ENCODE measurements around the gene ITPRID1. TPM values are rescaled to one million over a fixed set of nuclear protein-coding genes. Genes with fewer than 3 reads are reported as not detected.
"Not testable (repeated sequence)": the region's sequence is repeated elsewhere in the genome, so short reads cannot be mapped to it uniquely, and the experiment has no call there.

The ITPRID1 gene
- total RNA-seq, 1 experiment from 2014 or later, result not detected

DNA sequence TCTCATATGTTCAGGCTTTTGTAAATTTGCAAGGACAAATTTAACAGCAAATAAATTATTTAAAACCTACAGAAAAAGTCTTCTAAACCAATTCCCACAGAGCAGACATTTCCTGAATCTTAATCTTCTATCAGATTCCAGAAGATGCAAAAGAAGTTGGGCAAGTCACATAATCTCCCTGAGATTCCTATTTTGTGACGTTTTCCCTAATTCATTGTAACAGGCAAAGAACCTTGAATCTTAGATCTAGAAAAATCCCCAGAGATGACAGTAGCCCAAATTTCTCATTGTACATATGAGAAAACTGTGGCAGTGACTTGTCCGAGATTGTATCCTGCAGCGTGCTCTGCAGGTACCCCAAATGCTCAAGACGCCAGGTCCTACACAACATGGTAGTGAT, 4.9 kb downstream of the ITPRID1 start:
- H3K9me3 Mint-ChIP-seq (ENCODE audit: unreplicated experiment), result peaks cover 6% of the 10 kb centered on the region
- H3K27me3 Mint-ChIP-seq (ENCODE audit: insufficient read depth, unreplicated experiment), result no peaks in the 10 kb centered on the region
- no peak overlapping the region for H3K4me3 Mint-ChIP-seq (ENCODE audit: unreplicated experiment)
- no TSS peak for BruUV-seq (replicated peaks)
- CTCF ChIA-PET, result no interaction called here
- no peaks in the 10 kb centered on the region for H3K36me3 Mint-ChIP-seq (ENCODE audit: insufficient read depth, unreplicated experiment)
- intact Hi-C loops (cut with micrococcal nuclease), result no loop called here
- DNase-seq (ENCODE audit: unreplicated experiment), result no peak
- H3K4me1 Mint-ChIP-seq (ENCODE audit: insufficient read depth, unreplicated experiment), result no peaks in the 10 kb centered on the region
- TF ChIP-seq, protein P1, sequence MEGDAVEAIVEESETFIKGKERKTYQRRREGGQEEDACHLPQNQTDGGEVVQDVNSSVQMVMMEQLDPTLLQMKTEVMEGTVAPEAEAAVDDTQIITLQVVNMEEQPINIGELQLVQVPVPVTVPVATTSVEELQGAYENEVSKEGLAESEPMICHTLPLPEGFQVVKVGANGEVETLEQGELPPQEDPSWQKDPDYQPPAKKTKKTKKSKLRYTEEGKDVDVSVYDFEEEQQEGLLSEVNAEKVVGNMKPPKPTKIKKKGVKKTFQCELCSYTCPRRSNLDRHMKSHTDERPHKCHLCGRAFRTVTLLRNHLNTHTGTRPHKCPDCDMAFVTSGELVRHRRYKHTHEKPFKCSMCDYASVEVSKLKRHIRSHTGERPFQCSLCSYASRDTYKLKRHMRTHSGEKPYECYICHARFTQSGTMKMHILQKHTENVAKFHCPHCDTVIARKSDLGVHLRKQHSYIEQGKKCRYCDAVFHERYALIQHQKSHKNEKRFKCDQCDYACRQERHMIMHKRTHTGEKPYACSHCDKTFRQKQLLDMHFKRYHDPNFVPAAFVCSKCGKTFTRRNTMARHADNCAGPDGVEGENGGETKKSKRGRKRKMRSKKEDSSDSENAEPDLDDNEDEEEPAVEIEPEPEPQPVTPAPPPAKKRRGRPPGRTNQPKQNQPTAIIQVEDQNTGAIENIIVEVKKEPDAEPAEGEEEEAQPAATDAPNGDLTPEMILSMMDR (IDR thresholded peaks at IDR 0.05; ENCODE audit: unreplicated experiment), result no peak
- no peak overlapping the region for H3K27ac Mint-ChIP-seq (ENCODE audit: low read depth, unreplicated experiment)
- POLR2A ChIA-PET, result no interaction called here

DNA sequence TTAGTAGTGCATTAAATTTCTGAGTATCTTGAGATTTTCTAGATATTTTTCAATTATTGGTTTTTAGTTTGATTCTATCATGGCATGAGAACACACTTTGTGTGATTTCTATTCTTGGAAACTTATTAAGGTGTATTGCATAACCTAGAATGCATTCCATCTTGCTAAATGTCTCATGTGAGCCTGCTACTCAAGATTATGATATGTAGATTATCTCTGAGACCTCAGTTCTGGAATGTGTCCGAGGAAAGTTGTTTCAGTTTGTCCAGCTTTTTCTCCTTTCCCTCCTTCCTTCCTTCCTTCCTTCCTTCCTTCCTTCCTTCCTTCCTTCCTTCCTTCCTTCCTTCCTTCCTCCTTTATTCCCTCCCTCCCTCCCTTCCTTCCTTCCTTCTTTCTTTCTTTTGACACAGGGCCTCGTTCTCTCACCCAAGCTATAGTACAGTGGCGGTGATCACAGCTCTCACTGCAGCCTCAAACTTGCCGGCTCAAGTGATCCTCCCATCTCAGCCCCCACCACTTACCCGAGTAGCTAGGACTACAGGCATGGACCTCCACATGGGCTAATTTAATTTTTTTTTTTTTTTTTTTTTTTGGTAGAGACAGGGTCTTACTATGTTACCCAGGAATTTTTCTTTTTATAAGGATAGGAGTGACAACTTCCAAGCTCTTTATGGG, 7.6 kb downstream of the ITPRID1 start:
- TF ChIP-seq, protein P1 (IDR thresholded peaks at IDR 0.05; ENCODE audit: unreplicated experiment), result no peak
- no peak for DNase-seq (ENCODE audit: unreplicated experiment)
- Mint-ChIP-seq H3K27me3 (ENCODE audit: insufficient read depth, unreplicated experiment) (no peaks in the 10 kb centered on the region), H3K4me3 (ENCODE audit: unreplicated experiment) (no peak overlapping the region), H3K4me1 (ENCODE audit: insufficient read depth, unreplicated experiment) (no peaks in the 10 kb centered on the region), H3K9me3 (ENCODE audit: unreplicated experiment) (peaks cover 6% of the 10 kb centered on the region), H3K27ac (ENCODE audit: low read depth, unreplicated experiment) (no peak overlapping the region), H3K36me3 (ENCODE audit: insufficient read depth, unreplicated experiment) (no peaks in the 10 kb centered on the region)
- intact Hi-C loops (cut with micrococcal nuclease), result no loop called here
- CTCF ChIA-PET, result no interaction called here
- POLR2A ChIA-PET, result no interaction called here
- no TSS peak for BruUV-seq (replicated peaks)

DNA sequence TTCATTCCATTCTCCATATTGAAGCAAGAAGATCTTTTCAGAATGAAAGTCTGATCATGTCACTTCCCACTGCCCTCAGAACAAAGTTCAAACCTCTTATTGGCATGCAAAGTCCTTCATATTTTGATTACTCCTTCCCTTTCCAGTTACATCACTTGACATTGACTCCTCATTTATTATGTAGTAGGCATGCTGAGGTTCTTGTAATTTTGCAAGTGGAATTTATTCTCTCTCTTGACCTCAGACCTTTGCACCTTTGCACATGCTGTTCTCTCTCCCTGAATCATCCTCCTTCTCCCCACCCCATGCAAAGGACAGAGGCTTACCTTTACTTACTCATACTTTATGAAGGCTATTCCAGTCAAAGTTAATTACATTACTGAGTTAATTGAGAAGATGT, 13.0 kb downstream of the ITPRID1 start:
- POLR2A ChIA-PET, result no interaction called here
- no peak for DNase-seq (ENCODE audit: unreplicated experiment)

DNA sequence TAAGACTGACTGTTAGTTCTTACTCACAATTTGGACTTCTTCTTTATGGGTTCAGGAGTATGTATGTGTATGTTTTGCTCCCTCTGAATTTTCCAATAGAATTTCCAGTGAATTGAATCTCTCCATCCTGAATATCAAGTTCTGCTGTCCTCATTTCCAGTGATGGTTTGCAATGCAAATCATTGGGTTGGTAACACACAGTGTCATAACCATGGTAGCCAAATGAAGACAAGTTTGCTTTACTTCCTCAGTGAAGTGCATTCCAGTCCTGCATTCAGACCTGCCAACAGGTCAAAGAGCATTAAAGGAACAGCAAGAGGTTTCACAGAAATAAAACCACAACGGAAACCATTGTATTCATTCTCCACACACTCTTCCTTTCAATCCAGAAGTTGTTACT, 15.2 kb downstream of the ITPRID1 start:
- H3K4me1 Mint-ChIP-seq (ENCODE audit: insufficient read depth, unreplicated experiment), result no peaks in the 10 kb centered on the region

More for the DNA sequence above, 13.0 kb downstream of the ITPRID1 start:
- H3K27ac Mint-ChIP-seq (ENCODE audit: low read depth, unreplicated experiment), result no peak overlapping the region
- no TSS peak for BruUV-seq (replicated peaks)
- CTCF ChIA-PET, result no interaction called here
- no peaks in the 10 kb centered on the region for H3K4me1 Mint-ChIP-seq (ENCODE audit: insufficient read depth, unreplicated experiment)
- TF ChIP-seq, protein P1 (IDR thresholded peaks at IDR 0.05; ENCODE audit: unreplicated experiment), result no peak
- no peaks in the 10 kb centered on the region for H3K36me3 Mint-ChIP-seq (ENCODE audit: insufficient read depth, unreplicated experiment)
- no peak overlapping the region for H3K4me3 Mint-ChIP-seq (ENCODE audit: unreplicated experiment)
- intact Hi-C loops (cut with micrococcal nuclease), result no loop called here
- no peaks in the 10 kb centered on the region for H3K27me3 Mint-ChIP-seq (ENCODE audit: insufficient read depth, unreplicated experiment)
- H3K9me3 Mint-ChIP-seq (ENCODE audit: unreplicated experiment), result no peaks in the 10 kb centered on the region

DNA sequence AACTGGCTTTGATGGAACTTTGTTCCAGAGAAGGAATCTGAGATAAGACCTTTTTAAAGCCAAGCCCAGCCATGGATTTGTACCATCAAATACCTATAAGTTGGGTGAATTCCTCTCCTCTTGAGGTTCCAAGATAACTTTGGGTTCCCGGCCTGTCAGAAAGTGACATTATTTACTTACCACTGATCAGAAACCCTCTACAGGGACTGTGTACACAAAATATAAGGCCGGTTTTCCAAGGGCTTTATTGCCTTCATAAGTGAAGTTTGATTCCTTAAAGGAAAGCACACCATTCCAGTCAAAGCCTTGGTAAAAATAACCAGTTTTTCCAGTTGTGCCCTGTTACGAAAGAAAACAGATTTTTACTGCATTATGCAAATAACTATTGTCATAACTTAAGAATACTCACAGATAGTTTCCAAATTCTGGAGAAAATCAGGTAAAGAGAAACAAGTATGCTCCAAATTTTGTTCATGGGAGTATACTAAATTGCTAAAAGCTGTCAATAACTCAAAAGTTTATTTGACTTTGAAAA, 26.8 kb downstream of the ITPRID1 start:
- POLR2A ChIA-PET, result not testable (repeated sequence)

More for the DNA sequence above, 15.2 kb downstream of the ITPRID1 start:
- DNase-seq (ENCODE audit: unreplicated experiment), result no peak
- intact Hi-C loops (cut with micrococcal nuclease), result no loop called here
- no peak overlapping the region for H3K4me3 Mint-ChIP-seq (ENCODE audit: unreplicated experiment)
- no peaks in the 10 kb centered on the region for H3K36me3 Mint-ChIP-seq (ENCODE audit: insufficient read depth, unreplicated experiment)
- POLR2A ChIA-PET, result no interaction called here
- no TSS peak for BruUV-seq (replicated peaks)
- H3K27ac Mint-ChIP-seq (ENCODE audit: low read depth, unreplicated experiment), result no peak overlapping the region
- TF ChIP-seq, protein P1 (IDR thresholded peaks at IDR 0.05; ENCODE audit: unreplicated experiment), result no peak
- CTCF ChIA-PET, result no interaction called here
- H3K27me3 Mint-ChIP-seq (ENCODE audit: insufficient read depth, unreplicated experiment), result no peaks in the 10 kb centered on the region
- H3K9me3 Mint-ChIP-seq (ENCODE audit: unreplicated experiment), result no peaks in the 10 kb centered on the region

More for the DNA sequence above, 26.8 kb downstream of the ITPRID1 start:
- H3K4me3 Mint-ChIP-seq (ENCODE audit: unreplicated experiment); BruUV-seq (replicated peaks); H3K4me1 Mint-ChIP-seq (ENCODE audit: insufficient read depth, unreplicated experiment); DNase-seq (ENCODE audit: unreplicated experiment); intact Hi-C loops (cut with micrococcal nuclease); CTCF ChIA-PET; H3K27ac Mint-ChIP-seq (ENCODE audit: low read depth, unreplicated experiment); H3K36me3 Mint-ChIP-seq (ENCODE audit: insufficient read depth, unreplicated experiment); H3K9me3 Mint-ChIP-seq (ENCODE audit: unreplicated experiment); H3K27me3 Mint-ChIP-seq (ENCODE audit: insufficient read depth, unreplicated experiment): not testable (repeated sequence)
